Endometrium (tissue), 2 donors: ENCODE data around the gene ATG4A.

Experiments
- FAIRE-seq: peaks from 2 replicates; lab custom pipeline; 2012; peaks lifted over from hg19 to GRCh38; lab: Jason Lieb, UNC
- donor health status: control.
- donor health status: control.

The ATG4A gene

GRCh38 chrX:108123591-108124366 is 32.2 kb downstream of the ATG4A start:
- FAIRE-seq, result no peak

- FAIRE-seq, result no peak
These were observed 35.1 kb downstream of the ATG4A start for GRCh38 chrX:108126661-108127060.

DNA sequence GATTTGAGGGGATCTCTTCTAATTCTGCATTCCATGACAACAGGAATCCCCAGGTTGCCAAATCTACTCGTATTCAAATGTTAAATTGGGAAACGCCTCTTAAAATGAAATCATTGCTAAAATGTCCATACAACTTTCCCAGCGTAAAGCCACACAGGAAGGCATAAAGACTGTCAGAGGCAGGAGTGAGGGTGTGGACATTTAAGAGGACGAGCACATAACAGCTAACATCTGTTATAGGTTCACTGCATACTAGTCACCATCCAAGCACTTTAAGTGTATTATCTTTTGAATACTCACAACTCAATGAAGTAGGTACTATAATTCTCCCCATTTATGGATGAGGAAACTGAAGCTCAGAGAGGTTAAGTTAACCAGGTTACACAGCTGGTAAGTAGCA is 35.6 kb downstream of the ATG4A start:
- no peak for FAIRE-seq

DNA sequence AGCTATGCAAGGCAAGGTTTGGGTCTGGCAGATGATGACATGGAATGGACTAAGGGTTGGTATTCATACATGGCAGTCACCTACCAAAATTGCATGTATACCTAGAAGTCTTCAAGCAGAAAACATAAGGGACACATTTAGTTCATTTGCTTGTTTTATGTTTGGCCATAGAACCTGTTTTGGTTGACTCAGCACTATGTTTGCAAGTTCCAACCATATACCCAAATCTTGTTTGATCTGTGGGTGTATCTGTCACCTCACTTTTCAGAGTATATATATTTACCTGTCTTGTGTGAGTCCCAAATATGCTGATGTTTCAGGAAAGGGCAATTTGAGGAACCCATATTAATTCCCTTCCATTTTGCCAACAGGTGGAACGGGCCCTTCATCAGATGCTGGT is 39.3 kb downstream of the ATG4A start:
- no peak for FAIRE-seq

- no peak for FAIRE-seq
These were observed 39.9 kb downstream of the ATG4A start for GRCh38 chrX:108131471-108131870.

GRCh38 chrX:108132034-108132433 is 40.5 kb downstream of the ATG4A start:
- no peak for FAIRE-seq

GRCh38 chrX:108132876-108133275 is 41.3 kb downstream of the ATG4A start:
- FAIRE-seq, result no peak

DNA sequence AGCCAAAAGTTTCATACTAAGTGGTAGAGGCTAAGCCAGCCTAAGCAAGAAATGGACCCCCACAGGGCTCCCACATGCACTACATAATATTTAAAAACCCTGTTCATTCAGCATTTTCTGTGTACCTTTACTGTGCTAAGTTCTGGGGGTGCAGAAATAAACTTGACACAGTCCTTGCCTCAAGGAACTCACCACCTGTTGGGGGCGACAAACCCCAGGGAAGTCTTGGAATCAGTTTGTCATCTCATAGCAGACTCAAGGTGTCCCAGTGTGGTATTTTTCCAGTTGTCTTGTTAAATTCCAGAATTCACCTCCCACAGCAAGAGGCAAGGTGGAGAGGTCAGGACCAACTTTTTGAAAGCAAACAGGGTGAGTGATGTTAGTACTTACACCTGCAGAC is 43.1 kb downstream of the ATG4A start:
- no peak for FAIRE-seq

GRCh38 chrX:108138814-108139702 is 47.5 kb downstream of the ATG4A start:
- no peak for FAIRE-seq

DNA sequence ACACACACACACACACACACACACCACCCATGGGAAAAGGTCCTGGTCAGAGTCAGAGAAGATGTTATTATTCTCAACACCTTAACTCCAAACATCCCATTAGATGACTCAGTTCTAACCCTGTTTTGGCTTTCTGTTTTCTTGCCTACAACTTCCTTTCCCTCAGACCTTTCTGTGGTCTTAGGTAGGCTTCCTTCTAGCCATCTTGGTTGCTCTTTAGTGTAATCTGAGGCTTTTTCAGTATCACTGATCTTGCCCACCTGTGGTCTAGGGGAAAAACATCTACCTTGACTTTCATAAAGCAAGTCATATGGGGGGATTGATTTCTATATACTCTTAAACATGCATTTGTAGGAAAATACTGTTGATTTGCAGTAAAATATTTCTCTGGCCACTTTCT is 56.9 kb downstream of the ATG4A start:
- no peak for FAIRE-seq

GRCh38 chrX:108156082-108156481 is 64.5 kb downstream of the ATG4A start:
- FAIRE-seq, result no peak

DNA sequence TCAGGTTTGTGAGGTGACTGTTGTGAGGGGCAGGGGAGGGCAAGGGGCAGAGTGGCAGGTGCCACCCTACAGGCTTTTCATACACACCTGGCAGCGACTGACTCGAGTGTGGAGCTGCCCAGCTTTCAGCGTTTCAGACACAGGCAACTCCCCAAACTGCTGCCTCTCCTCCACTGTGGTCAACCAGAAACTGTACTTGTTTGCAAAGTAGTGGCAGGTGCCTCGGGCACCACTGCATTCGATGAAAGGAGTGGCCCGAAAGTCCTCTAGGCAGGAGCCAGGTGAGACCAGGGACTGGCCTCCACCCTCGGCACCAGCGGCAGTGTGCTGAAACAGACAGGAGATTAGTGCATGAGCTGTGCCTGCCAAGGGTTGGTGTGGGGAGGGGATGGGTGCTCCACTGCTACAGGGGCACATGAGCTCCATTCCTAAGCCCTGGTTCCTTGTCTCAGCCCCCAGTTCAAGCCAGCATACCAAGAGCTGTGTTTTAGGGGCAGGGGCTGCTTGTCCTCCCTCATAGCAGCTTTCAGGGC is 65.4 kb downstream of the ATG4A start:
- no peak for FAIRE-seq

DNA sequence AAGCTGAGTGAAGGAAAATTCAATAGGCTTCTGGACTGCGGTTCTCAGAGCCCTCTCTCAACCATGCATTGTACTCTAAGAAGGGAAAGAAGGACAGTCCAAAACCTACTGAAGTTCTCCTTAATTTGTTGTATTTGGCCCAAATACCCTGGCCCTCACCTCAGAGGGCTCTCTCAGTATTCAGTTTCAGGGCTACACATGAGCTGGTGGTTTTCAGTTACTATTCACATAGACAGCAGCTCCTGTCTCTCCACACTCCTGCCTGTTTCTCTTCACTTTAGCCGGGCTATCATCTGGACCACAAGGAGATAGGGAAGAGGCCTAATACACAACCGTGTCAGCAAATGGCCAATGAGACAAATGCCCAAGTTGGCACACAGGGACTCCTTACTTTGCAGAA is 66.0 kb downstream of the ATG4A start:
- no peak for FAIRE-seq

DNA sequence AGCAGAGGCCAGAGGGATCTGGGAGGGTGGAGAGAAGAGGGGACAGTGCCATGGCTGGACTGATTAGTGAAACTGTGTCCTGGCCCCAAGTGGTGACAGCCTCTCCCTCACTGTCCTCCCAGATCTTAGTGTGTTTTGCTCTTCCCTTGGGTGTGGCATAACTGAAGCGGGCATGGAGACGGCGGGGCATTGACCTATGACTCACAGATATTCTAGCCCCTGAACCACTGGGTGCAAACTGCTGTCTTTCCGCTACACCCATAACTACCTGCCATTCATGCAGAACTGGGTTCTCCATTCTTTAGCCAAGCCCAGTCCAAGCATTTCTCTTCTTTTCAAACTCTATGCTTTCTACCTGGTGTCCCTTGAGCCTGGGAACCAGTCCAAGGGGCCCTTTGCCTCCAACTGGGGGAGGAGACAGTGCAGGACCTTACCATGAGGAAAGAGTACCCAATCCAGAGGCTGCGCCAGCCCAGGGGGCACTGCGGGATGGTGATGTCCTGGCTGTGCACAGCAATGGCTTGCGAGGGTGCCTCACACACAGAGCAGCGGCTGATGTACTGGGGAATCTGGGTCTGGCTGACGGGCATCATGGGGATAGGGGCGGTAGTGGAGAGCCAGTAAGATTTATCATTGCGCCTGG is 67.6 kb downstream of the ATG4A start:
- FAIRE-seq, result no peak

DNA sequence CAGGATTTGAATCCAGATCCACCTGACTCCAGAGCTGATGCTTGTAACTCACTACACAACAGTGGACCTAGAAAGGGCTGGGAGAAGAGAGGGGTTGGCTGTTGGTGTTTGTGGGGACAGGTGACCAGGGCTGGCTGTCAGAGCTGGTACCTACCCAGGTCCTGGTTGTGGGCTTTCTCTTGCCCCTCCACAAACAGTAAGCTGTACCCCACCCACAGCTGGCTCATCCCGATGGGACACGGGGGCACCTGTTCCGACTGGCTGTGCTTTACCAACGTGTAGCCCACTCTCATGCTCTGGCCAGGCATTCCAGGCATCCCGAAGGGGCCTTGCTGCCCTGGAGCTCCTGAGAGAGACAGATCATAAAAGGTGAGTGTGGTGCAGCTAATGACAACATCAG is 68.7 kb downstream of the ATG4A start:
- FAIRE-seq, result no peak

DNA sequence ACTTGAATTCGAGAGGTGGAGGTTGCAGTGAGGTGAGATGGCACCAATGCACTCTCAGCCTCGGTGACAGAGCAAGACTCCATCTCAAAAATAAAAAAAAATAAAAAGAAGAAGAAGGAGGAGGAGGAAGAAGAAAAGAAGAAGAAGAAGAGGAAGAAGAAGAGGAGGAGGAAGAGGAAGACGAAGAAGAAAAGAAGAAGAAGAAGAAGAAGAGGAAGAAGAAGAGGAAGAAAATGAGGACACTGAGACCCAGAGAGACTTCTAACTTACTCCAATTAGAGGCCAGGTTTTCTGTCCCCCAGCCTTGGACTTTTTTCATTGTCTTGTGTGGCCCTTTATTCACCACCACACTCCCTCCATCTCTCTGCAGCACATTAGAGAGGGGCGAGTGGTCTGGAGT is 70.7 kb downstream of the ATG4A start:
- FAIRE-seq, result no peak

DNA sequence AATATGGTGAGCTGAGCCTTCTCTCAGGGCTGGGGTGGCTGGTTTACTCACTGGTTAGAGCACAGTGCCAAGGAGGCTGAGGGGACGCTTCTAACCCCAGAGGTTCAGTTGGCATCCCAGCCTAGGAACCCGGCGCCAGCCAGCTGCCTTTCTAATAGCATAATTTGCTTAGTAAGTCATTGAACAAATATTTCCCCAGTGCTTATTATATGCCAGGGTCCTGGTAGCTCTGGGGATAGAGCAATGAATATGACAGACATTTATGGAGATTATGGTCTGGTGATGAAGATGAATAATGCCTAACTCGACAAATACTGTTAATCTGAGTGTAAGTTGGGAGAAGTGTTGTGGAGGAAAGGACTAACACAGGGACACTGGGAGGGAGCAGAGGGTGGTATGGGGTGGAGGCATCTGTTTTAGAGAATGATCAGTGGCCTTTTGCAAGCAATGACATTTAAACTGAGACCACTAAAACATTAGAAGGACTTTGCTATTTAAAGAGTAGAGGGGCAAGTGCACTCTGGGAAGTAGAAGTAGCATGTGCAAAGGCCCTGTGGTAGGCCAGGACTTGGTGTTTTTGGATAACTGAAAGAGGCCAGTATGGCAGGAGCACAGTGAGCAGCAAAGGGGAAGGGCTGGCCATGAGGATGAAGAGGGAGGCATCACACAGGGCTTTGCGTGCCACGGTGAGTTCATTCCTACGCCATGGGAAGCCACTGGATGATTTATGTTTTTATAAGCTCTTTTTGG is 71.9 kb downstream of the ATG4A start:
- no peak for FAIRE-seq

DNA sequence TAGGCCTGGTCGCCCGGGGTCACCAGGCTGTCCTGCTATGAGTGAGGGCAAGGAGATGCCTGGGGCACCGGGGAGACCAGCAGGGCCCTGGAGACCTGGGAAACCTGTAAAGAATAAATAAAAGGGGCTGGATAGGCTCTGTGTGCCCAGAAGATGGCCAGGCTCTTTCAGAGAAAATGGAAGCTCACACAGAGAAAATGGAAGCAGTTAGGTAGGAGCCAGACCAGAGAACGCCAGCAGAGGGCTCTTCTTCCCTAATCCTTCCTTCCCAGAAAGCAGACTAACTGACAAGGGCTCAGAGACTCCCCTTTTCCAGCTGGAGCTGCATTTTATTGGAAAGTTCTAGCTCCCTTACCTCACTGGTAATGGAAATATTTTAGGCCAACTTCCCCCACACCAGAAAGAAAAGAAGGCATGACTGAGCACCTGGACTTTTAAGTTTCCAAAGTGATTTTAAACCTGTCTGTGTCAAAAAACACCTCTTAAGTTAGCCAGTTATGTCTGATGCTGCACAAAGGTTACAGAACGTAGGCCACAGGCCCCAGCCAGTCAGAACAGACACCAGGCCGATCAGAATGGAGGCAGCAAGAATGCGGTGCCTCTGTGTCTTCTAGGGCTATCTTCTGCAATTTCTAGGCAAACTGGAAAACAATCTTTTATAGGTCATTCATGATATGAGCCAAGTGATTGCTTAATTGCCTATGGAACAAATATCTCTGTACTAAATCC is 74.0 kb downstream of the ATG4A start:
- FAIRE-seq, result no peak

GRCh38 chrX:108167211-108167872 is 75.8 kb downstream of the ATG4A start:
- FAIRE-seq, result no peak

- FAIRE-seq, result no peak
These were observed 77.6 kb downstream of the ATG4A start for GRCh38 chrX:108168961-108169740.
